Right hindlimb (tissue), 1 donor: ENCODE data around the gene KRTAP12-4.
A peak's percentile ranks its signal among the peaks of the same experiment; 100 is the strongest.
"Not testable (repeated sequence)": the region's sequence is repeated elsewhere in the genome, so short reads cannot be mapped to it uniquely, and the experiment has no call there.

Source experiments
- DNase-seq: peaks from one replicate; pipeline ENCODE4 v3.0.0-alpha.2; 2018

KRTAP12-4 gene

GRCh38 chr21:44654576-44655175 is at the start of gene KRTAP12-4:
Gene KRTAP12-4, minus strand, starts transcription at chr21:44654659. Its CDS starts 45 bp downstream, at chr21:44654614.
- DNase-seq = no peak

- DNase-seq = no peak
These were observed 49.5 kb upstream of the KRTAP12-4 start for GRCh38 chr21:44703731-44704635.

GRCh38 chr21:44702973-44703730 is 48.7 kb upstream of the KRTAP12-4 start:
- DNase-seq = peak; percentile 7

- DNase-seq = peak; percentile 18
These were observed 47.9 kb upstream of the KRTAP12-4 start for GRCh38 chr21:44702111-44702972.

GRCh38 chr21:44701541-44701940 is 47.1 kb upstream of the KRTAP12-4 start:
- peak; percentile 12 for DNase-seq

GRCh38 chr21:44701023-44701400 is 46.6 kb upstream of the KRTAP12-4 start:
- no peak for DNase-seq

- DNase-seq = no peak
These were observed 45.9 kb upstream of the KRTAP12-4 start for GRCh38 chr21:44700101-44701022.

- no peak for DNase-seq
These were observed 45.1 kb upstream of the KRTAP12-4 start for GRCh38 chr21:44699502-44700001.

- DNase-seq = no peak
These were observed 43.6 kb upstream of the KRTAP12-4 start for GRCh38 chr21:44697811-44698734.

- not testable (repeated sequence) for DNase-seq
These were observed 42.8 kb upstream of the KRTAP12-4 start, which contains the start of gene KRTAP10-12 for GRCh38 chr21:44697172-44697810. Gene KRTAP10-12, plus strand, starts transcription at chr21:44697172. Its CDS starts 30 bp downstream, at chr21:44697202.

GRCh38 chr21:44696572-44696971 is 42.1 kb upstream of the KRTAP12-4 start:
- DNase-seq = no peak

GRCh38 chr21:44695641-44696040 is 41.2 kb upstream of the KRTAP12-4 start:
- DNase-seq = no peak

GRCh38 chr21:44695184-44695583 is 40.7 kb upstream of the KRTAP12-4 start:
- DNase-seq = no peak

GRCh38 chr21:44694776-44695175 is 40.3 kb upstream of the KRTAP12-4 start:
- peak; percentile 11 for DNase-seq

GRCh38 chr21:44692798-44693512 is 38.5 kb upstream of the KRTAP12-4 start:
- no peak for DNase-seq

GRCh38 chr21:44691686-44692085 is 37.2 kb upstream of the KRTAP12-4 start:
- DNase-seq = no peak

- DNase-seq = not testable (repeated sequence)
These were observed 35.3 kb upstream of the KRTAP12-4 start for GRCh38 chr21:44689740-44690139.

GRCh38 chr21:44687671-44688070 is 33.2 kb upstream of the KRTAP12-4 start:
- DNase-seq = no peak
